SJCRH30 (cell line): Measurements from ENCODE around the gene KIF26B. TPM values are rescaled to one million over a fixed set of nuclear protein-coding genes. Genes with fewer than 3 reads are reported as not detected.
A peak's percentile ranks its signal among the peaks of the same experiment; 100 is the strongest.
"Not testable (repeated sequence)": the region's sequence is repeated elsewhere in the genome, so short reads cannot be mapped to it uniquely, and the experiment has no call there.

Source experiments
- DNase-seq, 2 experiments: peaks; one replicate each; pipeline ENCODE4 v3.0.0-alpha.2; 2015 to 2020
- H3K27ac ChIP-seq: fragments of 250-450 bp; sonication (Bioruptor Pico); 2 replicates; pipeline ENCODE4 v1.5.1; 2020; ENCODE audit warnings: mild to moderate bottlenecking, moderate library complexity
- H3K27me3 ChIP-seq: fragments of 250-450 bp; sonication (Bioruptor Pico); 2 replicates; pipeline ENCODE4 v1.5.1; 2020; ENCODE audit warnings: mild to moderate bottlenecking, moderate library complexity
- H3K36me3 ChIP-seq: fragments of 250-450 bp; sonication (Bioruptor Pico); 2 replicates; pipeline ENCODE4 v1.5.1; 2020; ENCODE audit warnings: mild to moderate bottlenecking, moderate library complexity
- H3K4me1 ChIP-seq: fragments of 250-450 bp; sonication (Bioruptor Pico); 2 replicates; pipeline ENCODE4 v1.5.1; 2020; ENCODE audit warnings: mild to moderate bottlenecking, moderate library complexity
- H3K4me3 ChIP-seq: fragments of 250-450 bp; sonication (Bioruptor Pico); 2 replicates; pipeline ENCODE4 v1.5.1; 2020; ENCODE audit warnings: mild to moderate bottlenecking, moderate library complexity
- H3K9me3 ChIP-seq: fragments of 250-450 bp; sonication (Bioruptor Pico); replicated peaks from 2 replicates; pipeline ENCODE4 v1.5.1; 2020; ENCODE audit warnings: mild to moderate bottlenecking, moderate library complexity
- total RNA-seq: library from RNA; depleted of rRNA; stranded (reverse); fragments of >200 nt; shearing (Covaris generic); gene quantifications from 2 replicates; pipeline ENCODE4 v1.2.3, GENCODE V29; 2014

Gene KIF26B
- total RNA-seq, 1 experiment from 2014 or later = 14.4 TPM

- Histone ChIP-seq H3K9me3 (no peaks in the 10 kb centered on the region), H3K27ac (no peak overlapping the region), H3K36me3 (no peaks in the 10 kb centered on the region), H3K4me1 (no peaks in the 10 kb centered on the region), H3K4me3 (no peak overlapping the region), H3K27me3 (no peaks in the 10 kb centered on the region)
- DNase-seq = no peak
These were observed 28.3 kb upstream of the KIF26B start for GRCh38 chr1:245126530-245126929.

GRCh38 chr1:245128381-245129101, 26.2 kb upstream of the KIF26B start:
- Histone ChIP-seq H3K27ac (no peak overlapping the region), H3K27me3 (no peaks in the 10 kb centered on the region), H3K4me3 (no peak overlapping the region), H3K36me3 (no peaks in the 10 kb centered on the region), H3K4me1 (no peaks in the 10 kb centered on the region), H3K9me3 (no peaks in the 10 kb centered on the region)
- DNase-seq = no peak

GRCh38 chr1:245129319-245130240, 25.2 kb upstream of the KIF26B start:
- no peaks in the 10 kb centered on the region for H3K4me1 ChIP-seq
- H3K27ac ChIP-seq = no peak overlapping the region
- H3K9me3 ChIP-seq = no peaks in the 10 kb centered on the region
- no peak for DNase-seq
- H3K36me3 ChIP-seq = no peaks in the 10 kb centered on the region
- no peaks in the 10 kb centered on the region for H3K27me3 ChIP-seq
- no peak overlapping the region for H3K4me3 ChIP-seq

GRCh38 chr1:245130281-245131025, 24.3 kb upstream of the KIF26B start:
- not testable (repeated sequence) for H3K9me3 ChIP-seq, H3K4me3 ChIP-seq, H3K4me1 ChIP-seq, DNase-seq, H3K27me3 ChIP-seq, H3K27ac ChIP-seq, H3K36me3 ChIP-seq

- Histone ChIP-seq H3K9me3 (no peaks in the 10 kb centered on the region), H3K27ac (no peak overlapping the region), H3K4me1 (no peaks in the 10 kb centered on the region), H3K4me3 (no peak overlapping the region), H3K27me3 (no peaks in the 10 kb centered on the region), H3K36me3 (no peaks in the 10 kb centered on the region)
- DNase-seq = no peak
These were observed 23.8 kb upstream of the KIF26B start for GRCh38 chr1:245131026-245131393.

GRCh38 chr1:245132771-245133170, 22.0 kb upstream of the KIF26B start:
- no peak overlapping the region for H3K27ac ChIP-seq
- no peaks in the 10 kb centered on the region for H3K4me1 ChIP-seq
- no peak for DNase-seq
- no peak overlapping the region for H3K4me3 ChIP-seq
- no peaks in the 10 kb centered on the region for H3K36me3 ChIP-seq
- no peaks in the 10 kb centered on the region for H3K9me3 ChIP-seq
- H3K27me3 ChIP-seq = no peaks in the 10 kb centered on the region

GRCh38 chr1:245133995-245134715, 20.6 kb upstream of the KIF26B start:
- no peaks in the 10 kb centered on the region for H3K36me3 ChIP-seq
- no peaks in the 10 kb centered on the region for H3K4me1 ChIP-seq
- H3K27me3 ChIP-seq = no peaks in the 10 kb centered on the region
- DNase-seq = no peak
- H3K27ac ChIP-seq = no peak overlapping the region
- H3K4me3 ChIP-seq = no peak overlapping the region
- H3K9me3 ChIP-seq = no peaks in the 10 kb centered on the region

- no peak overlapping the region for H3K4me3 ChIP-seq
- no peaks in the 10 kb centered on the region for H3K4me1 ChIP-seq
- no peak overlapping the region for H3K27ac ChIP-seq
- H3K27me3 ChIP-seq = no peaks in the 10 kb centered on the region
- H3K36me3 ChIP-seq = no peaks in the 10 kb centered on the region
- no peaks in the 10 kb centered on the region for H3K9me3 ChIP-seq
- no peak for DNase-seq
These were observed 12.5 kb upstream of the KIF26B start for GRCh38 chr1:245142171-245142798.

GRCh38 chr1:245142976-245143375, 11.8 kb upstream of the KIF26B start:
- H3K9me3 ChIP-seq = no peaks in the 10 kb centered on the region
- no peak overlapping the region for H3K4me3 ChIP-seq
- no peak for DNase-seq
- H3K36me3 ChIP-seq = no peaks in the 10 kb centered on the region
- H3K4me1 ChIP-seq = no peaks in the 10 kb centered on the region
- no peak overlapping the region for H3K27ac ChIP-seq
- H3K27me3 ChIP-seq = no peaks in the 10 kb centered on the region

- Histone ChIP-seq H3K9me3 (no peaks in the 10 kb centered on the region), H3K36me3 (no peaks in the 10 kb centered on the region), H3K4me1 (no peaks in the 10 kb centered on the region), H3K27ac (no peak overlapping the region), H3K4me3 (no peak overlapping the region), H3K27me3 (no peaks in the 10 kb centered on the region)
- peak; percentile 16 to 45 for DNase-seq
These were observed 10.9 kb upstream of the KIF26B start for GRCh38 chr1:245143849-245144248.

- Histone ChIP-seq H3K36me3 (no peaks in the 10 kb centered on the region), H3K4me3 (no peak overlapping the region), H3K9me3 (no peaks in the 10 kb centered on the region), H3K4me1 (no peaks in the 10 kb centered on the region), H3K27ac (no peak overlapping the region), H3K27me3 (no peaks in the 10 kb centered on the region)
- DNase-seq = no peak
These were observed 6.7 kb upstream of the KIF26B start for GRCh38 chr1:245148069-245148468.

GRCh38 chr1:245148861-245149260, 5.9 kb upstream of the KIF26B start:
- no peaks in the 10 kb centered on the region for H3K4me1 ChIP-seq
- H3K4me3 ChIP-seq = no peak overlapping the region
- H3K27me3 ChIP-seq = no peaks in the 10 kb centered on the region
- DNase-seq = no peak
- H3K9me3 ChIP-seq = no peaks in the 10 kb centered on the region
- H3K36me3 ChIP-seq = no peaks in the 10 kb centered on the region
- no peak overlapping the region for H3K27ac ChIP-seq

- peaks cover 7% of the 10 kb centered on the region for H3K36me3 ChIP-seq
- H3K27ac ChIP-seq = peak overlapping the region; percentile 81
- peaks cover 5% of the 10 kb centered on the region; the same call in 1 of the 2 replicates for H3K9me3 ChIP-seq
- no peaks in the 10 kb centered on the region for H3K27me3 ChIP-seq
- peak; percentile 79 to 88 for DNase-seq
- H3K4me3 ChIP-seq = peak overlapping the region; percentile 71
- H3K4me1 ChIP-seq = no peaks in the 10 kb centered on the region
These were observed 1.7 kb upstream of the KIF26B start for GRCh38 chr1:245153081-245153551.
